DOHH2 (cell line): Measurements from ENCODE around the gene CLIP3.

Source experiments
- EZH2phosphoT487 ChIP-seq: fragments of 200-600 bp; sonication (generic); IDR thresholded peaks from 2 replicates; pipeline ENCODE4 v1.6.1; 2017; ENCODE audit warnings: borderline replicate concordance, mild to moderate bottlenecking, antibody characterized with exemption, low read length, moderate library complexity, mixed read lengths
- TF ChIP-seq, protein P1 (sequence below): fragments of 200-600 bp; sonication (generic); IDR thresholded peaks from one replicate; pipeline ENCODE4 v1.5.1; 2014; ENCODE audit warnings: antibody characterized with exemption, mild to moderate bottlenecking, low read depth, low read length; ENCODE audit not compliant: poor library complexity, severe bottlenecking

- TF ChIP-seq, protein P1, sequence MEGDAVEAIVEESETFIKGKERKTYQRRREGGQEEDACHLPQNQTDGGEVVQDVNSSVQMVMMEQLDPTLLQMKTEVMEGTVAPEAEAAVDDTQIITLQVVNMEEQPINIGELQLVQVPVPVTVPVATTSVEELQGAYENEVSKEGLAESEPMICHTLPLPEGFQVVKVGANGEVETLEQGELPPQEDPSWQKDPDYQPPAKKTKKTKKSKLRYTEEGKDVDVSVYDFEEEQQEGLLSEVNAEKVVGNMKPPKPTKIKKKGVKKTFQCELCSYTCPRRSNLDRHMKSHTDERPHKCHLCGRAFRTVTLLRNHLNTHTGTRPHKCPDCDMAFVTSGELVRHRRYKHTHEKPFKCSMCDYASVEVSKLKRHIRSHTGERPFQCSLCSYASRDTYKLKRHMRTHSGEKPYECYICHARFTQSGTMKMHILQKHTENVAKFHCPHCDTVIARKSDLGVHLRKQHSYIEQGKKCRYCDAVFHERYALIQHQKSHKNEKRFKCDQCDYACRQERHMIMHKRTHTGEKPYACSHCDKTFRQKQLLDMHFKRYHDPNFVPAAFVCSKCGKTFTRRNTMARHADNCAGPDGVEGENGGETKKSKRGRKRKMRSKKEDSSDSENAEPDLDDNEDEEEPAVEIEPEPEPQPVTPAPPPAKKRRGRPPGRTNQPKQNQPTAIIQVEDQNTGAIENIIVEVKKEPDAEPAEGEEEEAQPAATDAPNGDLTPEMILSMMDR, result peak; percentile 52
- no peak for TF ChIP-seq EZH2phosphoT487
Measured at GRCh38 chr19:36060430-36060829, 27.8 kb upstream of the CLIP3 start.
